ENCODE data around the gene NRXN3.

NRXN3 gene

GRCh38 chr14:79201564-79202207, 1031.5 kb downstream of the NRXN3 start:
- no peak for TF ChIP-seq CTCF (IDR thresholded peaks at IDR 0.05; ENCODE audit: low read depth, low read length)
- DNase-seq (ENCODE audit: extremely low read depth, low read depth) = no peak

DNA sequence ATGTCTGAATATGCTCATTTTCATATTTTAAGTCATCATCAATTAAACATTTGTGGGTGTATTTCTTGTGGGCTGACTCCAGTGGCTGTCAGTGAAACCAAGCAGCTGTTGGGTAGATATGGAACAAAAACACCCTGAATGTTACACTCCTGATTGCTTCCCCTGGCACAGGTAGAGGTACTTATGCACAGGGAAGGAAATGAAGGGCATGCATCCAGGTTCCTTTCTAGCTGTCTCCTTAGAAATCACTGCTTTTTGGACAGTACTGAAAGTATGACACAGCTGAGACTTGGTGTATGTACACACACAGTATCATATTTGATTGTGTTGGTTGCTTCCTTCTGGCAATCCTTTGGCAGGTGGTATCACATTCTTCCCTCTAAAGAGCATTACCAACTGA, 1034.4 kb downstream of the NRXN3 start:
- TF ChIP-seq CTCF (IDR thresholded peaks at IDR 0.05; ENCODE audit: low read depth, low read length) = no peak
- no peak for DNase-seq (ENCODE audit: extremely low read depth, low read depth)

- no peak for TF ChIP-seq CTCF (IDR thresholded peaks at IDR 0.05; ENCODE audit: low read depth, low read length)
- no peak for DNase-seq (ENCODE audit: extremely low read depth, low read depth)
Observed at GRCh38 chr14:79209418-79209817, 1039.2 kb downstream of the NRXN3 start.

- TF ChIP-seq CTCF (IDR thresholded peaks at IDR 0.05; ENCODE audit: low read depth, low read length) = no peak
- DNase-seq (ENCODE audit: extremely low read depth, low read depth) = no peak
Observed at GRCh38 chr14:79225815-79226214, 1055.6 kb downstream of the NRXN3 start.

DNA sequence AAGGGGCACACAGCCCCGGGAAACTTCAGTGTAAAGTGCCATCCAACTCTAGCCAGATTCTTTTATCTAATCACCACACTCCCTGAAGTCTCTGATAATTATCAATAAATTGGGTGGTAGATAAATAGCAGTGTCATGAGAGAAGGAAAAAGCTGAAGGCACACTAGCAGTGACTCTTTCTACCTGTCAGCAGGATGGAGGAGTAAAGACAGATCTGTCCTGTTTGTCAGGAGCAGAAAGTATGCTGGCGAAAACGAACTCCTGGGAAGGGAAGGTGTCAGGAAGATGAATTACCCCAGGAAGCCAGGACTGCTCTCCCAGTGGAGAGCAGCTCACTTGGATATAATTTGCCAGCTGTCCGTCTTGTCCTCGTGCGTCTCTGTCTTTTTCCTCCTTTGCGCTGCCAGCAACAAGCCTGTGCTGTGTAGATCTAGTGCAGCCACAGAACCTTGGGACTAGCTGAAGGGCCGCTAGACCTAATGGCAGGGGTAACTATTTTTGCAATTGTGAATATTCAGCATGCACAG, 1059.3 kb downstream of the NRXN3 start:
- DNase-seq (ENCODE audit: extremely low read depth, low read depth) = no peak
- no peak for TF ChIP-seq CTCF (IDR thresholded peaks at IDR 0.05; ENCODE audit: low read depth, low read length)

DNA sequence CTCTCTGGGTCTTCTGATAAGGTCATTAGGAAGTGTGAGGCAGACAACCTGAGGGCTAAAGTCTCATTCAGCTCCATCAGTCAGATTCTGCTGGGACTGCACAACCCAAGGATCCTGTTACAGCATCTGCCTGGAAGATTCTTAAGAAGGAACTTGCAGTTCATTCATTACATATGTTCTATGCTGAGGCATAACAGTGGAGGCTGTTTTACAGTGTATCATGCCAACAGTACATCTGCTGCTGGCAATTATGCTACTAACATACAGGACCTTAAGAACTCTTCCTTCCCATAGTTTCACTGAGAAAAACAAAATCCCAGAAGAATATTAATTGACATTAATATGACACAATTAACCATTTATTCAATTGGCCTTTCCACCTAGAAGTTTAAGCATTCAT, 1072.5 kb downstream of the NRXN3 start:
- TF ChIP-seq CTCF (IDR thresholded peaks at IDR 0.05; ENCODE audit: low read depth, low read length) = no peak
- DNase-seq (ENCODE audit: extremely low read depth, low read depth) = no peak

DNA sequence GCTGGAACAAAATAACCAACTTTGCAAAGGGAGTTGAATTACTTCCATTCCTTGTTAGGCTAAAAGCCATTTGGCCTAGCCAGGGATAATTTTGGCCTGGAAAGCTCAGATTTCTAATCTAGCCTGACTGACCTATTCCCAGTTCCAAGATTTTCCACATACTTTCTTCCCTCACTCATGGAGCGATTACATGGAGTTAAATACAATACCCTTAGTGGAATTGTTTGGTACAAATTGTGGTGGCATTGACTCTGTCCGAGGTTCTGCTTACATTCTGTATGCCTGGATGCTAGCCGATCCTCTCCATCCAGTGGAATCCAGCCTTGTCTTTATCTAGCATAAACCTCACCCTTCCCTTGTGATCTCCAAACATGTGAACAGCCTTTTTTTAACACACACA, 1076.0 kb downstream of the NRXN3 start:
- DNase-seq (ENCODE audit: extremely low read depth, low read depth) = no peak
- TF ChIP-seq CTCF (IDR thresholded peaks at IDR 0.05; ENCODE audit: low read depth, low read length) = no peak
